K562 (cell line): ENCODE measurements around the gene WDR27. TPM values are rescaled to one million over a fixed set of nuclear protein-coding genes. Genes with fewer than 3 reads are reported as not detected.
A peak's percentile ranks its signal among the peaks of the same experiment; 100 is the strongest.

Source experiments
- ATAC-seq: fragments of 200-7000 bp; cut with Tn5 transposase; 3 replicates; pipeline ENCODE4 v1.9.1; 2020; ENCODE audit warnings: moderate library complexity
- BruUV-seq: library from RNA; stranded (reverse); fragments of 400-500 nt; replicated peaks from 2 replicates; lab custom pipeline; 2021; lab: Mats Ljungman, UMichigan
- CTCF ChIA-PET: fragments of 300-600 bp; formaldehyde crosslinking; extraction: SDS; loops from one replicate; lab custom pipeline; 2021; ENCODE audit warnings: low intra/inter-chr PET ratio; lab: Yijun Ruan, JAX
- POLR2A ChIA-PET: fragments of 300-600, 350-650 bp; sonication (Branson Sonifier 250); formaldehyde crosslinking; extraction: SDS; loops from one replicate; lab custom pipeline; 2021; ENCODE audit warnings: antibody characterized with exemption, inconsistent platforms; lab: Yijun Ruan, JAX
- DNase-seq, 4 experiments: peaks; one replicate each; pipeline versions ENCODE4 v3.0.0 to v3.0.0-alpha.2; 2011 to 2018; ENCODE audit warnings: low spot score in 3 of 4, mixed read lengths in 3 of 4; ENCODE audit errors: extremely low read depth in 1 of 4
- FAIRE-seq: peaks from 2 replicates; lab custom pipeline; 2011; peaks lifted over from hg19 to GRCh38; lab: Jason Lieb, UNC
- H2AFZ ChIP-seq: 2 replicates; pipeline ENCODE4 v1.6.0; 2011; ENCODE audit warnings: low read depth, low read length, control low read depth, inconsistent platforms
- H3K27ac ChIP-seq: fragments of 200-600 bp; 3 replicates; pipeline ENCODE4 v1.8.0; 2011; ENCODE audit warnings: low read depth, mild to moderate bottlenecking, control low read depth, inconsistent platforms, low read length, moderate library complexity, mixed read lengths; ENCODE audit errors: extremely low read depth
- H3K27me3 ChIP-seq, 2 experiments: fragments of 300-600 bp in 1 of 2; 2 replicates in 1 of 2; 3 replicates in 1 of 2; pipeline versions ENCODE4 v1.6.0 to v1.8.0; 2011; ENCODE audit warnings: inconsistent platforms in 2 of 2, low read length in 2 of 2, mild to moderate bottlenecking in 1 of 2, mixed read lengths in 1 of 2, moderate library complexity in 1 of 2; ENCODE audit not compliant: control insufficient read depth in 2 of 2, insufficient read depth in 2 of 2
- H3K36me3 ChIP-seq: fragments of 300-600 bp; 3 replicates; pipeline ENCODE4 v1.8.0; 2011; ENCODE audit warnings: mild to moderate bottlenecking, low read length, inconsistent platforms; ENCODE audit not compliant: control insufficient read depth, insufficient read depth
- H3K4me1 ChIP-seq, 2 experiments: fragments of 200-600 bp in 1 of 2; replicated peaks in 1 of 2; 2 replicates in 1 of 2; 3 replicates in 1 of 2; pipeline versions ENCODE4 v1.5.1 to v1.8.0; 2011; ENCODE audit warnings: inconsistent platforms in 2 of 2, low read length in 2 of 2, mild to moderate bottlenecking in 1 of 2, mixed read lengths in 1 of 2, moderate library complexity in 1 of 2; ENCODE audit not compliant: control insufficient read depth in 2 of 2, insufficient read depth in 2 of 2
- H3K4me2 ChIP-seq: 2 replicates; pipeline ENCODE4 v1.6.1; 2011; ENCODE audit warnings: low read length, control low read depth, inconsistent platforms, mixed read lengths; ENCODE audit not compliant: insufficient read depth
- H3K4me3 ChIP-seq: fragments of 200-600 bp; sonication (generic), shearing (Covaris generic); 2 replicates; pipeline ENCODE4 v1.5.1; 2016; ENCODE audit warnings: control low read depth, inconsistent platforms
- H3K79me2 ChIP-seq: fragments of 200-600 bp; 3 replicates; pipeline ENCODE4 v1.8.0; 2011; ENCODE audit warnings: low read length, inconsistent platforms; ENCODE audit not compliant: control insufficient read depth, insufficient read depth
- H3K9ac ChIP-seq, 2 experiments: 2 replicates each; pipeline versions ENCODE4 v1.6.0 to v1.6.1; 2011; ENCODE audit warnings: low read depth in 2 of 2, low read length in 2 of 2, control low read depth in 1 of 2, inconsistent platforms in 1 of 2, mild to moderate bottlenecking in 1 of 2, mixed read lengths in 1 of 2; ENCODE audit not compliant: insufficient read depth in 1 of 2
- H3K9me1 ChIP-seq: one replicate; pipeline ENCODE4 v1.6.0; 2011; ENCODE audit warnings: inconsistent platforms, mild to moderate bottlenecking, low read length, moderate library complexity; ENCODE audit not compliant: control insufficient read depth, insufficient read depth
- H3K9me3 ChIP-seq: replicated peaks from 2 replicates; pipeline ENCODE4 v1.5.1; 2011; ENCODE audit warnings: low read depth, low read length, inconsistent platforms; ENCODE audit not compliant: control insufficient read depth, insufficient read depth
- H4K20me1 ChIP-seq: replicated peaks from 2 replicates; pipeline ENCODE4 v1.6.1; 2011; ENCODE audit warnings: low read length, inconsistent platforms, mixed read lengths; ENCODE audit not compliant: control insufficient read depth, insufficient read depth
- ARID1B ChIP-seq: fragments of 450-650 bp; IDR thresholded peaks from 2 replicates; pipeline ENCODE4 v1.6.1; 2016; ENCODE audit warnings: antibody characterized with exemption, mild to moderate bottlenecking, inconsistent platforms
- BDP1 ChIP-seq: IDR thresholded peaks from 3 replicates; pipeline ENCODE4 v1.6.1; 2011; ENCODE audit not compliant: insufficient read length, insufficient read depth
- CCNT2 ChIP-seq: IDR thresholded peaks from 2 replicates; pipeline ENCODE4 v1.6.1; 2011; ENCODE audit warnings: borderline replicate concordance, low read depth, mild to moderate bottlenecking, moderate library complexity, mixed read lengths, low read length; ENCODE audit not compliant: insufficient read length; ENCODE audit errors: extremely low read depth
- EZH2 ChIP-seq: IDR thresholded peaks from 2 replicates; pipeline ENCODE4 v1.6.1; 2012; ENCODE audit warnings: low read depth, mild to moderate bottlenecking, inconsistent platforms, low read length, borderline replicate concordance
- FOXA3 ChIP-seq, 2 experiments: fragments of 450-650 bp in 1 of 2; sonication (generic) in 1 of 2; formaldehyde crosslinking; IDR thresholded peaks in 1 of 2; conservative IDR thresholded peaks in 1 of 2; 2 replicates each; pipeline versions ENCODE4 v1.4.0 to v1.8.0; 2020 to 2022; ENCODE audit warnings: mild to moderate bottlenecking in 2 of 2, missing genetic modification reagents in 1 of 2
- GATAD2B ChIP-seq: fragments of 450-650 bp; IDR thresholded peaks from 2 replicates; pipeline ENCODE4 v1.6.1; 2017; ENCODE audit warnings: mild to moderate bottlenecking, borderline replicate concordance
- HDAC1 ChIP-seq, 2 experiments: fragments of 450-650 bp; IDR thresholded peaks; 2 replicates each; pipeline ENCODE4 v1.6.1; 2016 to 2017; ENCODE audit warnings: inconsistent platforms in 1 of 2, mild to moderate bottlenecking in 1 of 2, moderate library complexity in 1 of 2
- HMG20A ChIP-seq: fragments of 450-650 bp; formaldehyde crosslinking; conservative IDR thresholded peaks from 2 replicates; pipeline ENCODE4 v1.4.0; 2020; ENCODE audit warnings: mild to moderate bottlenecking, mixed read lengths
- HNRNPLL ChIP-seq: fragments of 200-400 bp; formaldehyde crosslinking; IDR thresholded peaks from 2 replicates; pipeline ENCODE4 v1.6.1; 2017; ENCODE audit warnings: low read length, low read depth, mild to moderate bottlenecking; ENCODE audit not compliant: poor library complexity, severe bottlenecking
- KDM1A ChIP-seq, 2 experiments: fragments of 450-650 bp; IDR thresholded peaks; 2 replicates each; pipeline ENCODE4 v1.6.1; 2016; ENCODE audit warnings: mild to moderate bottlenecking in 2 of 2
- MAFK ChIP-seq: IDR thresholded peaks from 2 replicates; pipeline ENCODE4 v1.6.1; 2011; ENCODE audit warnings: low read length, improper control_type of control experiment
- NR2F6 ChIP-seq: fragments of 450-650 bp; formaldehyde crosslinking; IDR thresholded peaks from 2 replicates; pipeline ENCODE4 v1.4.0; 2020; ENCODE audit warnings: mild to moderate bottlenecking
- NRF1 ChIP-seq, 2 experiments: fragments of 450-650 bp; IDR thresholded peaks in 1 of 2; conservative IDR thresholded peaks in 1 of 2; 2 replicates each; pipeline ENCODE4 v1.6.1; 2014; ENCODE audit warnings: mild to moderate bottlenecking in 2 of 2
- POLR2G ChIP-seq: fragments of 200-400 bp; formaldehyde crosslinking; IDR thresholded peaks from 2 replicates; pipeline ENCODE4 v1.6.1; 2017; ENCODE audit warnings: low read depth, mild to moderate bottlenecking, antibody characterized with exemption, low read length, moderate library complexity
- PURB ChIP-seq: sonication (generic); formaldehyde crosslinking; IDR thresholded peaks from 2 replicates; pipeline ENCODE4 v1.9.0; 2021; ENCODE audit warnings: low read depth, mild to moderate bottlenecking, missing genetic modification reagents
- RBFOX2 ChIP-seq: fragments of 200-400 bp; formaldehyde crosslinking; IDR thresholded peaks from 2 replicates; pipeline ENCODE4 v1.6.1; 2017; ENCODE audit warnings: low read depth, mild to moderate bottlenecking, low read length, moderate library complexity
- RBM15 ChIP-seq: fragments of 200-400 bp; formaldehyde crosslinking; IDR thresholded peaks from 2 replicates; pipeline ENCODE4 v1.6.1; 2018; ENCODE audit warnings: mild to moderate bottlenecking, low read length, moderate library complexity; ENCODE audit not compliant: insufficient read depth
- SAP30 ChIP-seq: fragments of 200-600 bp; sonication (generic); IDR thresholded peaks from 2 replicates; pipeline ENCODE4 v1.6.1; 2012; ENCODE audit warnings: borderline replicate concordance, low read depth, mild to moderate bottlenecking, moderate library complexity, low read length, control low read depth, inconsistent platforms; ENCODE audit not compliant: insufficient read depth, poor library complexity, severe bottlenecking
- USF2 ChIP-seq: sonication (generic); formaldehyde crosslinking; IDR thresholded peaks from 2 replicates; pipeline ENCODE4 v1.5.0; 2020; ENCODE audit warnings: missing genetic modification reagents
- ZNF282 ChIP-seq: sonication (generic); formaldehyde crosslinking; IDR thresholded peaks from 2 replicates; pipeline ENCODE4 v1.8.1; 2023; ENCODE audit warnings: missing genetic modification reagents
- ZNF778 ChIP-seq: fragments of 450-650 bp; formaldehyde crosslinking; IDR thresholded peaks from 2 replicates; pipeline ENCODE4 v1.4.0; 2020; ENCODE audit warnings: mild to moderate bottlenecking, moderate library complexity
- WGBS: fragments of 100-300 bp; shearing (Covaris generic); methylation state at CpG from one replicate; pipeline ENCODE4 v1.1.6; 2016; ENCODE audit warnings: low coverage, mixed read lengths; ENCODE audit not compliant: insufficient coverage; ENCODE audit errors: missing lambda C conversion rate; 5-methylcytosine and 5-hydroxymethylcytosine counted together
- in situ Hi-C: fragments of 300-500 bp; cut with MboI; formaldehyde crosslinking; loops from 4 replicates; pipeline ENCODE4 v1.15.0; 2018; ENCODE audit warnings: inconsistent platforms, mixed read lengths
- intact Hi-C: fragments of 100-400 bp; cut with micrococcal nuclease; formaldehyde crosslinking; loops from 2 replicates; pipeline ENCODE4 v1.14.2; 2022
- polyA plus RNA-seq, 8 experiments: library from polyadenylated mRNA; depleted of rRNA in 4 of 8; stranded (reverse) in 5 of 8; unstranded in 3 of 8; fragments of >200 nt; fragmentation: Nextera tagmentation in 2 of 8; fragmentation: Illumina TruSeq in 1 of 8; extraction: Ambion mirVana in 2 of 8; extraction: Trizol in 1 of 8; gene quantifications; 2 replicates each; pipeline versions ENCODE4 v1.2.1 to v1.2.3, GENCODE V29; 2011 to 2014; ENCODE audit warnings: inconsistent platforms in 1 of 8, missing spikeins in 1 of 8
- total RNA-seq, 7 experiments: library from RNA; depleted of rRNA in 6 of 7; stranded (reverse); fragments of >200 nt in 6 of 7; fragmentation: Illumina TruSeq in 2 of 7; extraction: Trizol in 2 of 7; gene quantifications; 2 replicates each; pipeline versions ENCODE4 v1.2.1 to v1.2.3, GENCODE V29; 2011 to 2021; ENCODE audit warnings: low replicate concordance in 1 of 7

The WDR27 gene
- total and polyA plus RNA-seq, 9 of the 15 experiments (the other 6 are each of a cell fraction or from before 2014, with no cell fraction given) = 4.3 to 77.2 (median 22.7) TPM

DNA sequence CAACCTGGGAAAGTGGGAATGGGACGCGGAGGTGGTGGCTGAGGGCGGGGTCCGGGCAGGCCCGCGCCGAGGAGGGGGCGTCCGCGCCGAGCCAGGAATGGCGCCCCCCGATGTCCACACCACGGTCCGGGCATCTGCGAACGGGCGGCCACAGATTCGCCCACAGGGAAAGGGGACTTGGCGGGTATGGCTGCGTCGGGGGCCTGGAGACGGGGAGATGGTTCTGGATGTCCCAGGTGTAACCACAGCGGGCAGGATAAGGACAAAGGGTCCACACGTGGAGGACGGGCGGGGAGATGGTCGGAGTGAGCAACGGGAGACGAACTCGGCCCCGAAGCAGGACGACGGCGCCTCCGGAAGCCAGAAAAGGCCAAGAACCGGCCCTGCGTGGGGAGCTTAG lies 124.6 kb downstream of the WDR27 start:
- in situ Hi-C loops = no loop called here

GRCh38 chr6:169575821-169576220 lies 126.0 kb downstream of the WDR27 start:
- no TSS peak for BruUV-seq
- in situ Hi-C loops (no loop called here), intact Hi-C loops (no loop called here)
- CTCF ChIA-PET = no interaction called here
- H3K4me2 ChIP-seq = no peak overlapping the region
- DNase-seq (no peak), FAIRE-seq (peak; percentile 29), ATAC-seq (no peak)
- no peak overlapping the region for H3K4me3 ChIP-seq
- POLR2A ChIA-PET = interaction anchor here (0.6 kb wide), 1 partner anchor 10 kb away, joined by 4 read pairs; no protein-coding TSS in a partner anchor
- H4K20me1 ChIP-seq = no peaks in the 10 kb centered on the region
- no peaks in the 10 kb centered on the region for H3K79me2 ChIP-seq
- no peak overlapping the region for H3K27ac ChIP-seq
- 36% methylated on average over 5 of the region's 5 CpGs for WGBS
- no peaks in the 10 kb centered on the region for H3K36me3 ChIP-seq
- peaks cover 2 to 5% of the 10 kb centered on the region in 2 experiments; a peak in 2 of 5 replicates for H3K27me3 ChIP-seq
- H2AFZ ChIP-seq = no peak overlapping the region
- H3K9ac ChIP-seq = no peak overlapping the region
- no peaks in the 10 kb centered on the region for H3K9me3 ChIP-seq
- no peaks in the 10 kb centered on the region for H3K9me1 ChIP-seq
- H3K4me1 ChIP-seq = peaks cover 0 to 8% of the 10 kb centered on the region in 2 experiments; a peak in 1 of 5 replicates
- TF ChIP-seq HNRNPLL = no peak
- TF ChIP-seq RBM15 = no peak
- no peak for TF ChIP-seq GATAD2B
- TF ChIP-seq MAFK = no peak
- TF ChIP-seq FOXA3 (CRISPR knock-in tag; conservative IDR thresholded peaks at IDR 0.05 in 1 of 2, IDR thresholded peaks at IDR 0.05 in 1 of 2) = no peak
- no peak for TF ChIP-seq HDAC1 (IDR thresholded peaks at IDR 0.05)
- no peak for TF ChIP-seq BDP1
- no peak for TF ChIP-seq PURB (CRISPR knock-in tag)
- TF ChIP-seq ZNF282 (CRISPR knock-in tag) = no peak
- no peak for TF ChIP-seq EZH2
- TF ChIP-seq RBFOX2 = no peak
- TF ChIP-seq USF2 (CRISPR knock-in tag) = no peak
- no peak for TF ChIP-seq CCNT2

More for the DNA sequence above, 124.6 kb downstream of the WDR27 start:
- CTCF ChIA-PET = no interaction called here
- H3K9me1 ChIP-seq = no peaks in the 10 kb centered on the region
- H3K4me3 ChIP-seq = no peak overlapping the region
- no peak for ATAC-seq
- no peaks in the 10 kb centered on the region for H3K9me3 ChIP-seq
- no peaks in the 10 kb centered on the region for H4K20me1 ChIP-seq
- H3K27me3 ChIP-seq = peaks cover 2 to 5% of the 10 kb centered on the region in 2 experiments; a peak in 2 of 5 replicates
- no peak for DNase-seq
- no peak overlapping the region for H3K27ac ChIP-seq
- no TSS peak for BruUV-seq
- peaks cover 0 to 8% of the 10 kb centered on the region in 2 experiments; a peak in 1 of 5 replicates for H3K4me1 ChIP-seq
- H2AFZ ChIP-seq = no peak overlapping the region
- POLR2A ChIA-PET = no interaction called here
- no peak for TF ChIP-seq ARID1B
- TF ChIP-seq SAP30 = no peak
- TF ChIP-seq POLR2G = 0 out of 2 replicates have a peak, but pooled peaks have one; percentile 37
- TF ChIP-seq KDM1A (IDR thresholded peaks at IDR 0.05) = no peak
- TF ChIP-seq HMG20A (CRISPR knock-in tag) = no peak
- no peak for TF ChIP-seq ZNF778
- no peak for TF ChIP-seq NR2F6 (CRISPR knock-in tag)
- TF ChIP-seq NRF1 (conservative IDR thresholded peaks at IDR 0.05 in 1 of 2, IDR thresholded peaks at IDR 0.05 in 1 of 2) = no peak
- no peaks in the 10 kb centered on the region for H3K79me2 ChIP-seq
- WGBS = 51% methylated on average over 19 of the region's 38 CpGs
- H3K9ac ChIP-seq = no peak overlapping the region
- H3K36me3 ChIP-seq = no peaks in the 10 kb centered on the region
- no peak for FAIRE-seq
- no peak overlapping the region for H3K4me2 ChIP-seq
- intact Hi-C loops = no loop called here
